ENCODE results near the gene FZR1. TPM values are rescaled to one million over a fixed set of nuclear protein-coding genes. Genes with fewer than 3 reads are reported as not detected.
A peak's percentile ranks its signal among the peaks of the same experiment; 100 is the strongest.

The FZR1 gene
- total RNA-seq, 2 experiments from 2014 or later = 61.2 to 65.3 TPM

DNA sequence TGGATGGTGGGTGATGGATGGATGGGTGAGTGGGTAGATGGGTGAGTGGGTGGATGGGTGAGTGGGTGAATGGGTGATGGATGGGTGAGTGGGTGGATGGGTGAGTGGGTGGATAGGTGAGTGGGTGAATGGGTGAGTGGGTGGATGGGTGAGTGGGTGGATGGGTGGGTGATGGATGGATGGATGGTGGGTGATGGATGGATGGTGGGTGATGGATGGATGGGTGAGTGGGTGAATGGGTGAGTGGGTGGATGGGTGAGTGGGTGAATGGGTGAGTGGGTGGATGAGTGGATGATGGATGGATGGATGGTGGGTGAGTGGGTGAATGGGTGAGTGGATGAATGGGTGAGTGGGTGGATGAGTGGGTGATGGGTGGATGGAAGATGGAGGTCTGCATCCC is 28.6 kb upstream of the FZR1 start:
- Histone ChIP-seq H3K79me2 (ENCODE audit: insufficient read depth, low read depth, low read length) (no peaks in the 10 kb centered on the region), H3K9me3 (ENCODE audit: low read length) (no peaks in the 10 kb centered on the region), H2AFZ (ENCODE audit: low read length) (no peak overlapping the region), H3K27ac (ENCODE audit: low read depth, low read length, poor library complexity, severe bottlenecking) (no peak overlapping the region), H3K4me3 (ENCODE audit: low read depth, low read length, poor library complexity, severe bottlenecking) (no peak overlapping the region), H3K36me3 (ENCODE audit: insufficient read depth, low read length) (no peaks in the 10 kb centered on the region), H3K4me1 (ENCODE audit: insufficient read depth, low read length, poor library complexity, severe bottlenecking) (peaks cover 46% of the 10 kb centered on the region), H3K4me2 (ENCODE audit: low read length) (no peak overlapping the region), H3K9me2 (ENCODE audit: insufficient read depth, low read length) (no peaks in the 10 kb centered on the region), H4K20me1 (ENCODE audit: insufficient read depth, low read length) (no peaks in the 10 kb centered on the region)
- no peak for TF ChIP-seq EZH2phosphoT487 (IDR thresholded peaks at IDR 0.05; ENCODE audit: borderline replicate concordance, low read depth, low read length)
- TF ChIP-seq, protein P1, sequence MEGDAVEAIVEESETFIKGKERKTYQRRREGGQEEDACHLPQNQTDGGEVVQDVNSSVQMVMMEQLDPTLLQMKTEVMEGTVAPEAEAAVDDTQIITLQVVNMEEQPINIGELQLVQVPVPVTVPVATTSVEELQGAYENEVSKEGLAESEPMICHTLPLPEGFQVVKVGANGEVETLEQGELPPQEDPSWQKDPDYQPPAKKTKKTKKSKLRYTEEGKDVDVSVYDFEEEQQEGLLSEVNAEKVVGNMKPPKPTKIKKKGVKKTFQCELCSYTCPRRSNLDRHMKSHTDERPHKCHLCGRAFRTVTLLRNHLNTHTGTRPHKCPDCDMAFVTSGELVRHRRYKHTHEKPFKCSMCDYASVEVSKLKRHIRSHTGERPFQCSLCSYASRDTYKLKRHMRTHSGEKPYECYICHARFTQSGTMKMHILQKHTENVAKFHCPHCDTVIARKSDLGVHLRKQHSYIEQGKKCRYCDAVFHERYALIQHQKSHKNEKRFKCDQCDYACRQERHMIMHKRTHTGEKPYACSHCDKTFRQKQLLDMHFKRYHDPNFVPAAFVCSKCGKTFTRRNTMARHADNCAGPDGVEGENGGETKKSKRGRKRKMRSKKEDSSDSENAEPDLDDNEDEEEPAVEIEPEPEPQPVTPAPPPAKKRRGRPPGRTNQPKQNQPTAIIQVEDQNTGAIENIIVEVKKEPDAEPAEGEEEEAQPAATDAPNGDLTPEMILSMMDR (conservative IDR thresholded peaks at IDR 0.05; ENCODE audit: low read length) = no peak
- no peak for DNase-seq (ENCODE audit: low spot score)
- intact Hi-C loops (cut with micrococcal nuclease; ENCODE audit: unreplicated experiment) = no loop called here
- no TSS peak for BruUV-seq (replicated peaks)
- ChIA-PET POLR2A (no interaction called here), CTCF (ENCODE audit: unreplicated experiment) (no interaction called here)

DNA sequence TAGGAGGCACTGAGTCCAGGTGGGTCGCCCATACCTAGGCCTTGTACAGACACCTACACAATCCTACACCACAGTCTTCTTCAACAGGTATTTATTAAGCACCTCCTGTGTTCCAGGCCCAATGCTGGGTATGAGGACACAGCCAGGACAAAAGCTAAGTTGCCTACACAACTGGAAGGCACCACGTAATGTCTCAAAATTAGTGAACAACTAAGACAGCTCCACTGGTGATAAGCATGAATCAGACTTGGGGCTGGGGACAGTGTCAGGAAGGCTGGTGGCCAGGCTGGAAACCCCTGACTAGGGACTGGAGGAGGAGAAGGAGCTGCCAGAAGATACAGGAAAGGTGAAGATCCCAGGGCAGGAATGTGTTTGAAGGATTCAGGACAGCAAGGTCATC is 28.2 kb upstream of the FZR1 start:
- Histone ChIP-seq H3K79me2 (ENCODE audit: insufficient read depth, low read depth, low read length) (no peaks in the 10 kb centered on the region), H4K20me1 (ENCODE audit: insufficient read depth, low read length) (no peaks in the 10 kb centered on the region)
- BruUV-seq (replicated peaks) = no TSS peak

More for the DNA sequence above, 28.2 kb upstream of the FZR1 start:
- Histone ChIP-seq H3K9me3 (ENCODE audit: low read length) (no peaks in the 10 kb centered on the region), H3K27ac (ENCODE audit: low read depth, low read length, poor library complexity, severe bottlenecking) (no peak overlapping the region), H3K9me2 (ENCODE audit: insufficient read depth, low read length) (no peaks in the 10 kb centered on the region), H3K4me3 (ENCODE audit: low read depth, low read length, poor library complexity, severe bottlenecking) (peak overlapping the region; percentile 65), H3K36me3 (ENCODE audit: insufficient read depth, low read length) (no peaks in the 10 kb centered on the region), H3K4me1 (ENCODE audit: insufficient read depth, low read length, poor library complexity, severe bottlenecking) (peaks cover 47% of the 10 kb centered on the region), H2AFZ (ENCODE audit: low read length) (no peak overlapping the region), H3K4me2 (ENCODE audit: low read length) (peak overlapping the region; percentile 92)
- POLR2A ChIA-PET = no interaction called here
- DNase-seq (ENCODE audit: low spot score) = no peak
- CTCF ChIA-PET (ENCODE audit: unreplicated experiment) = no interaction called here
- TF ChIP-seq EZH2phosphoT487 (IDR thresholded peaks at IDR 0.05; ENCODE audit: borderline replicate concordance, low read depth, low read length) = no peak
- TF ChIP-seq, protein P1 (conservative IDR thresholded peaks at IDR 0.05; ENCODE audit: low read length) = no peak
- intact Hi-C loops (cut with micrococcal nuclease; ENCODE audit: unreplicated experiment) = no loop called here

Measured in OCI-LY7 (cell line).